Cardiac muscle cell (in vitro differentiated cells and primary cell): ENCODE measurements around the gene TMEM244. TPM values are rescaled to one million over a fixed set of nuclear protein-coding genes. Genes with fewer than 3 reads are reported as not detected.

Experiments used
- DNase-seq, 2 donors: peaks; one replicate each; pipeline versions ENCODE4 v3.0.0 to v3.0.0-alpha.2; 2010 to 2017; ENCODE audit warnings: low read depth in 1 of 2, low spot score in 1 of 2
- H3K27ac ChIP-seq: fragments of 200-600 bp; sonication (generic); 2 replicates; pipeline ENCODE4 v1.5.1; 2016
- H3K27me3 ChIP-seq: fragments of 200-600 bp; sonication (generic); 2 replicates; pipeline ENCODE4 v1.6.0; 2016; ENCODE audit warnings: control low read depth
- H3K36me3 ChIP-seq: fragments of 200-600 bp; sonication (generic); 2 replicates; pipeline ENCODE4 v1.5.1; 2016; ENCODE audit warnings: control low read depth
- H3K4me1 ChIP-seq: fragments of 200-600 bp; sonication (generic); 2 replicates; pipeline ENCODE4 v1.8.1; 2017; ENCODE audit warnings: low read depth, mild to moderate bottlenecking, mixed run types
- H3K4me3 ChIP-seq: fragments of 200-600 bp; sonication (generic); 2 replicates; pipeline ENCODE4 v1.5.1; 2016; ENCODE audit warnings: mild to moderate bottlenecking
- H3K9me3 ChIP-seq: fragments of 200-600 bp; sonication (generic); 2 replicates; pipeline ENCODE4 v1.5.1; 2017; ENCODE audit warnings: low read depth, mild to moderate bottlenecking, control low read depth
- polyA plus RNA-seq: library from polyadenylated mRNA; unstranded; fragments of >200 nt; fragmentation: Nextera tagmentation; extraction: Ambion mirVana; gene quantifications from 2 replicates; pipeline ENCODE4 v1.2.1, GENCODE V29; 2016
- total RNA-seq: library from RNA; depleted of rRNA; stranded (reverse); fragments of >200 nt; gene quantifications from 2 replicates; pipeline ENCODE4 v1.2.3, GENCODE V29; 2016
- TF ChIP-seq, protein P1 (sequence below): IDR thresholded peaks from 2 replicates; pipeline ENCODE4 v1.5.1; 2012; ENCODE audit warnings: low read depth, mild to moderate bottlenecking, low read length

Gene TMEM244
- total and polyA plus RNA-seq, 2 experiments from 2014 or later = not detected

DNA sequence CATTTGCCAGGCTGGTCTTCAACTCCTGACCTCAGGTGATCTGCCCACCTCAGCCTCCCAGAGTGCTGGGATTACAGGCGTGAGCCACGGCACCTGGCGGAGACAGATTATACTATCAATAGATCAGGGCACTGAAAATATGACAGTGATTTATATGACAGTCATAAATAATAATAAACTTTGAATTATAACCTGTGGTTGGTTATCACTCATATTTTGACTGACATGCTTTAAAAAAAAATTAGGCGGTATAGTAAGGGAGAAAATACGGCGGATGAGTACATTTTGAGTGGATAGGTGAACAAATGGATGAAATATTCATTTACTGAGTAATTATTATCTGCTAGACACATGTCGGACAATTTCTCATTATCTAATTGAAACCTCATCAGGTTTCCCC lies 28.8 kb downstream of the TMEM244 start:
- no peak overlapping the region for H3K27ac ChIP-seq
- TF ChIP-seq, protein P1, sequence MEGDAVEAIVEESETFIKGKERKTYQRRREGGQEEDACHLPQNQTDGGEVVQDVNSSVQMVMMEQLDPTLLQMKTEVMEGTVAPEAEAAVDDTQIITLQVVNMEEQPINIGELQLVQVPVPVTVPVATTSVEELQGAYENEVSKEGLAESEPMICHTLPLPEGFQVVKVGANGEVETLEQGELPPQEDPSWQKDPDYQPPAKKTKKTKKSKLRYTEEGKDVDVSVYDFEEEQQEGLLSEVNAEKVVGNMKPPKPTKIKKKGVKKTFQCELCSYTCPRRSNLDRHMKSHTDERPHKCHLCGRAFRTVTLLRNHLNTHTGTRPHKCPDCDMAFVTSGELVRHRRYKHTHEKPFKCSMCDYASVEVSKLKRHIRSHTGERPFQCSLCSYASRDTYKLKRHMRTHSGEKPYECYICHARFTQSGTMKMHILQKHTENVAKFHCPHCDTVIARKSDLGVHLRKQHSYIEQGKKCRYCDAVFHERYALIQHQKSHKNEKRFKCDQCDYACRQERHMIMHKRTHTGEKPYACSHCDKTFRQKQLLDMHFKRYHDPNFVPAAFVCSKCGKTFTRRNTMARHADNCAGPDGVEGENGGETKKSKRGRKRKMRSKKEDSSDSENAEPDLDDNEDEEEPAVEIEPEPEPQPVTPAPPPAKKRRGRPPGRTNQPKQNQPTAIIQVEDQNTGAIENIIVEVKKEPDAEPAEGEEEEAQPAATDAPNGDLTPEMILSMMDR = no peak
- H3K9me3 ChIP-seq = no peaks in the 10 kb centered on the region
- H3K4me1 ChIP-seq = no peaks in the 10 kb centered on the region
- H3K4me3 ChIP-seq = no peak overlapping the region
- DNase-seq = no peak
- peaks cover 4% of the 10 kb centered on the region for H3K27me3 ChIP-seq
- H3K36me3 ChIP-seq = no peaks in the 10 kb centered on the region

DNA sequence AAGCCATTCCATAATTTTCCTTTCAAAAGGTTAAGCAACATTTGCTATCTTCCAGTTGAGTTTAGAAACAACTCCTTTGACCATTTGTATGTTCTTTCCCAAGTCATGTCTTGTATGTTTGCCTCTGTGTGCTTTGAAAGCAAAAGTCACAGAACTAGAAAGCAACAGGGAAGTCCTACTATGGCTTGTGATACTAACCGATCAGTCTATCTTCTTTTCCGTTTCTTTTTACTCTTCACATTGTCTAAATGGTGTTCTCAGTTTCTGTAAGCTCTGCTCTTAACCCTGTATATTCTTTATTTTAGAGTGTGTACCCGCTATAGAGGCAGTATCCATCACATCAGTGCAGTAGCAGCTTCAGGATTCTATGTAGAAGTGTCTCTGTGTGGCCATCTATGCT lies 32.9 kb downstream of the TMEM244 start:
- Histone ChIP-seq H3K4me3 (no peak overlapping the region), H3K9me3 (no peaks in the 10 kb centered on the region), H3K27ac (no peak overlapping the region), H3K4me1 (no peaks in the 10 kb centered on the region), H3K36me3 (no peaks in the 10 kb centered on the region), H3K27me3 (peaks cover 4% of the 10 kb centered on the region)
- TF ChIP-seq, protein P1 = no peak
- DNase-seq = no peak

DNA sequence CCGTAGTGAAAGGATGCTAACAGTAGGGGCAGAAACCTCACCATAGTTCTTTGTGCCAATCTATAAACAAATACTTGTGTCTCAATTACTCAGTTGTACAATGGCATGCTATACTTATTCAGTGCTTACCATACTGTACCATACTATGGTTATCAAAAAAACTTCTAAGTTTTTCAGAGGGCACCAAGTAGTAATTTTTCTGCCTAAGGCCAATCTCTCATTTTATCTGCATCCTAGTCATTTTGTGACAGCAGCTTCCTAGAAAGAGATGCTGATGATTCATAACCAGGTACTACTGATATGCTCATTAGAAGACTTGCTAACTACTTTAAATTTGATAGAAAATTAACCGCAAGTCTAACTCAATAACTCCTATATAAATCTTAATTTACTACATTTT lies 42.9 kb downstream of the TMEM244 start:
- Histone ChIP-seq H3K36me3 (no peaks in the 10 kb centered on the region), H3K27ac (no peak overlapping the region), H3K9me3 (no peaks in the 10 kb centered on the region), H3K4me1 (no peaks in the 10 kb centered on the region), H3K4me3 (no peak overlapping the region), H3K27me3 (peaks cover 5% of the 10 kb centered on the region)
- no peak for DNase-seq
- TF ChIP-seq, protein P1 = no peak

DNA sequence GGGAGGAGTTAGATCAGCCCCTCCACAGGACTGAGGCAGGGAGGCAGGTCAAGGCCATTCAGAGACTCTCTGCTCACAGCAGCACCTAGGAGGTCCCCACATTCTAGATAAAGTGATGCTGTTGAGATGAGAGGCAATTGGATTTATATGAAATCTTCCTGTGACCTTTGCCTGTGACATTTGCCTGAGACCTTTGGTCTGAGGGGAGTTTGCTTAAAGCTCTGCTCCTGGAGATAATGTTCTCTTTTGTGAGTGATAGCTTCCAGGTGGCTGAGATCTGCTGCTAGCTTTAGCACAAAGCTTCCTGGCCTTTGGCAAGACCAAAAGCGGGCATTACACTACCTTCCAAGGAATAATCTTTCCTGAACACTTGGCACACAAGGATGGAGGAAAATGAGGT lies 43.3 kb downstream of the TMEM244 start:
- Histone ChIP-seq H3K27me3 (peaks cover 5% of the 10 kb centered on the region), H3K36me3 (no peaks in the 10 kb centered on the region), H3K4me1 (no peaks in the 10 kb centered on the region), H3K27ac (no peak overlapping the region), H3K9me3 (no peaks in the 10 kb centered on the region), H3K4me3 (no peak overlapping the region)
- TF ChIP-seq, protein P1 = no peak
- no peak for DNase-seq

DNA sequence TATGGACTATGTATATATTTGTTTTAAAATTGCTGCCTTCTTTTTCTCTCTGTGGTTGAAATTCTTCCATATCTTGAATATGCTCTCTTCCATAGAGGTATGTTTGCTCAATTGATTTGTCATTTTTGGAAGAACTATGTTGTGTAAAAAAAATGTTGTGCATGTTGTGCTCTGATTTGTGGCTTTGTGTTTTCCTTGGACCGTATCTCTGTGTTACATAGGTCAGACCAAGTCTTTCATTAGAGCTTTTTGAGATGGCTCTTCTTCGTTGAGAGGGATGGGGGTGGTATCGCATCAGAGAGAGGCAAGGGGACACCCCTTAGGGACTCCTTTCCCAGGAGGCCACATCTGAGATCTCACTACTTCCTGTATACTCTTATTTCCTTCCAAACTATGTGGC lies 43.8 kb downstream of the TMEM244 start:
- Histone ChIP-seq H3K4me1 (no peaks in the 10 kb centered on the region), H3K4me3 (no peak overlapping the region), H3K27ac (no peak overlapping the region), H3K27me3 (peaks cover 5% of the 10 kb centered on the region), H3K36me3 (no peaks in the 10 kb centered on the region), H3K9me3 (no peaks in the 10 kb centered on the region)
- DNase-seq = no peak
- TF ChIP-seq, protein P1 = no peak
